GM19455 (cell line): ENCODE results near the gene GABARAPL2.
"Not testable (repeated sequence)": the region's sequence is repeated elsewhere in the genome, so short reads cannot be mapped to it uniquely, and the experiment has no call there.

Source experiments
- ATAC-seq: cut with Tn5 transposase; IDR thresholded peaks from one replicate; pipeline ENCODE4 v1.9.1; 2021; ENCODE audit not compliant: unreplicated experiment

GABARAPL2 gene

GRCh38 chr16:75566040-75566757 lies at the start of gene GABARAPL2:
Gene GABARAPL2, plus strand, starts transcription at chr16:75566379. Its CDS starts 108 bp downstream, at chr16:75566487.
- peak; percentile 73 for ATAC-seq

- no peak for ATAC-seq
These were observed 47.0 kb upstream of the GABARAPL2 start for GRCh38 chr16:75519175-75519574.

GRCh38 chr16:75526032-75526790 lies 40.0 kb upstream of the GABARAPL2 start:
- ATAC-seq, result no peak

GRCh38 chr16:75527825-75528299 lies 38.3 kb upstream of the GABARAPL2 start:
- no peak for ATAC-seq

GRCh38 chr16:75529056-75529905 lies 36.9 kb upstream of the GABARAPL2 start:
- no peak for ATAC-seq

- no peak for ATAC-seq
These were observed 36.2 kb upstream of the GABARAPL2 start for GRCh38 chr16:75529959-75530358.

GRCh38 chr16:75532142-75532765 lies 33.9 kb upstream of the GABARAPL2 start:
- no peak for ATAC-seq

- ATAC-seq, result no peak
These were observed 33.4 kb upstream of the GABARAPL2 start for GRCh38 chr16:75532791-75533190.

GRCh38 chr16:75534560-75535205 lies 31.5 kb upstream of the GABARAPL2 start:
- no peak for ATAC-seq

GRCh38 chr16:75535211-75535843 lies 30.9 kb upstream of the GABARAPL2 start:
- ATAC-seq, result no peak

- ATAC-seq, result no peak
These were observed 30.3 kb upstream of the GABARAPL2 start, which contains the start of gene CHST5 for GRCh38 chr16:75535901-75536300. Gene CHST5, minus strand, starts transcription at chr16:75536108. Its CDS starts 5,724 bp downstream, at chr16:75530384.

- no peak for ATAC-seq
These were observed 28.4 kb upstream of the GABARAPL2 start for GRCh38 chr16:75537776-75538175.

GRCh38 chr16:75538882-75539565 lies 27.2 kb upstream of the GABARAPL2 start:
- ATAC-seq, result not testable (repeated sequence)

- no peak for ATAC-seq
These were observed 24.9 kb upstream of the GABARAPL2 start for GRCh38 chr16:75541236-75541635.

- not testable (repeated sequence) for ATAC-seq
These were observed 23.7 kb upstream of the GABARAPL2 start for GRCh38 chr16:75542462-75542861.

- ATAC-seq, result not testable (repeated sequence)
These were observed 20.3 kb upstream of the GABARAPL2 start for GRCh38 chr16:75545879-75546278.

- no peak for ATAC-seq
These were observed 19.9 kb upstream of the GABARAPL2 start for GRCh38 chr16:75546293-75546692.

- not testable (repeated sequence) for ATAC-seq
These were observed 17.7 kb upstream of the GABARAPL2 start for GRCh38 chr16:75548456-75548855.

GRCh38 chr16:75550211-75550662 lies 15.9 kb upstream of the GABARAPL2 start:
- peak; percentile 64 for ATAC-seq
